Esophagus muscularis mucosa (tissue), 4 donors: ENCODE data around the gene GATA3. TPM values are rescaled to one million over a fixed set of nuclear protein-coding genes. Genes with fewer than 3 reads are reported as not detected.

Experiments used
- DNase-seq: peaks from one replicate; pipeline ENCODE4 v3.0.0-alpha.2; 2017; ENCODE audit errors: extremely low spot score
- H3K27ac ChIP-seq, 4 donors: fragments of 200-600 bp; sonication (generic); replicated peaks in 1 of 4; 1 replicate in 3 of 4; 2 replicates in 1 of 4; pipeline ENCODE4 v1.5.1; 2016 to 2019; ENCODE audit warnings: mild to moderate bottlenecking in 1 of 4
- H3K27me3 ChIP-seq, 4 donors: fragments of 200-600 bp; sonication (generic); one replicate each; pipeline versions ENCODE4 v1.5.1 to v1.6.0; 2016 to 2019
- H3K36me3 ChIP-seq, 4 donors: fragments of 200-600 bp; sonication (generic); one replicate each; pipeline ENCODE4 v1.5.1; 2016 to 2019
- H3K4me1 ChIP-seq, 4 donors: fragments of 200-600 bp; sonication (generic); one replicate each; pipeline ENCODE4 v1.5.1; 2016 to 2019
- H3K4me3 ChIP-seq, 4 donors: fragments of 200-600 bp; sonication (generic); 1 replicate in 2 of 4; 2 replicates in 2 of 4; pipeline ENCODE4 v1.5.1; 2016 to 2019; ENCODE audit warnings: mild to moderate bottlenecking in 4 of 4, moderate library complexity in 1 of 4
- H3K9me3 ChIP-seq, 4 donors: fragments of 200-600 bp; sonication (generic); 1 replicate in 3 of 4; 2 replicates in 1 of 4; pipeline ENCODE4 v1.5.1; 2016 to 2019
- EP300 ChIP-seq: sonication (generic); formaldehyde crosslinking; IDR thresholded peaks from one replicate; pipeline ENCODE4 v1.6.1; 2017; ENCODE audit warnings: antibody characterized with exemption
- POLR2A ChIP-seq: fragments of 450-650 bp; IDR thresholded peaks from one replicate; pipeline ENCODE4 v1.6.1; 2017; ENCODE audit warnings: antibody characterized with exemption, moderate library complexity, mild to moderate bottlenecking, low read depth
- POLR2AphosphoS5 ChIP-seq, 2 donors: sonication (generic); formaldehyde crosslinking; IDR thresholded peaks; one replicate each; pipeline ENCODE4 v1.6.1; 2017; ENCODE audit warnings: antibody characterized with exemption in 2 of 2
- WGBS: methylation state at CpG from one replicate; pipeline ENCODE4 v1.1.5; 2018; 5-methylcytosine and 5-hydroxymethylcytosine counted together
- intact Hi-C: fragments of 100-400 bp; cut with DNase I; formaldehyde crosslinking; loops from one replicate; pipeline ENCODE4 v1.15.1; 2023
- total RNA-seq, 4 donors: library from RNA; depleted of rRNA; stranded (reverse); fragments of >200 nt; gene quantifications; one replicate each; pipeline versions ENCODE4 v1.1.0 to v1.2.1, GENCODE V29; 2016
- TF ChIP-seq, protein P1 (sequence below), 3 experiments: fragments of 200-600 bp in 2 of 3; fragments of 450-650 bp in 1 of 3; sonication (generic) in 2 of 3; IDR thresholded peaks; one replicate each; pipeline ENCODE4 v1.5.1; 2017 to 2019; ENCODE audit warnings: antibody characterized with exemption in 3 of 3, mild to moderate bottlenecking in 2 of 3, moderate library complexity in 1 of 3

Gene GATA3
- total RNA-seq, 4 donors from 2014 or later, result 0.19 to 0.46 (median 0.33) TPM; not detected in 1

DNA sequence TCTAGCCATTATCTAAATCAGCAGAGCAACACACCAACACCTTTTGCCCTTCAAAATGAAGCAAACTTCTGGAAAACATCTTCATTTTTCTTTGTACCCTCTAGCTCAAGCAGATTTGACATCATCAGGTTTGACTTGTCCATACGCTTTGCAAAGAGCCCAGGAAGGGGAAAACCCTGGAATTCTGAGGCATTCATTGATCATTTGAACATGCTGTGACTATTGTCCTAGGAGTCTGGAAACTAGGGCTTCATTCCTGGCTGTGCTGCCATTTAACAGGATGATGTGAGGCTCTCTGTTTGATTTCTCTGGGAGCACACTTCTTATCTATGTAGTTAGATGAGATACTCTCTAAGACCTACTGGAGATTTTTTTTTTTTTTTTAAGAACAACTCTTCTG lies 23.5 kb downstream of the GATA3 start:
- 92% methylated on average over 1 of the region's 1 CpG for WGBS
- DNase-seq, result no peak
- Histone ChIP-seq H3K9me3 (no peaks in the 10 kb centered on the region), H3K4me1 (no peaks in the 10 kb centered on the region), H3K4me3 (no peak overlapping the region), H3K36me3 (no peaks in the 10 kb centered on the region), H3K27ac (no peak overlapping the region), H3K27me3 (peaks cover 0 to 56% (median 0%) of the 10 kb centered on the region in 4 donors)
- intact Hi-C loops, result no loop called here
- TF ChIP-seq EP300, result no peak
- no peak for TF ChIP-seq POLR2A

DNA sequence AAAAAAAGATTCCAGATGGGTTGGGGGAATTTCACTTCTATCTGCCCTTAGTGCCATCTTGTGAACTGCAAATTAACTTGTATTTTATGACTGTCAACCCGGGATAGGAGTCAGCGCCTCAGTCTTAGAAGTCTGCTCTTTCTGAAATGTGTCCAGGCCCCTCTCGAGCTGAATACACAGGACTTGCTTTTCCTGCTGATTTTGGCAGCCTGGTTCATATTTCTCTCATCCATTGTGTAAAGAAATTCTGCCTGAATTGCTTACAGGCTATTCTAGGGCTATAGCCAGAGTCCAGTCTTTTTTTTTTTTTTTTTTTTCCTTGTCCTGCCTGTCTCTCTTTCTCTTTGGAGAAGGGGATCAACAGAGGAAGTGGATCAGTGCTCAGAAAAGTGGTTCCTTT lies 24.6 kb downstream of the GATA3 start:
- 60% methylated on average over 3 of the region's 3 CpGs for WGBS
- no peaks in the 10 kb centered on the region for H3K9me3 ChIP-seq
- intact Hi-C loops, result no loop called here
- no peak overlapping the region for H3K27ac ChIP-seq
- no peak for DNase-seq
- peaks cover 0 to 60% (median 0%) of the 10 kb centered on the region in 4 donors for H3K27me3 ChIP-seq
- H3K4me3 ChIP-seq, result no peak overlapping the region
- no peak for TF ChIP-seq POLR2AphosphoS5 (IDR thresholded peaks at IDR 0.05)
- H3K36me3 ChIP-seq, result no peaks in the 10 kb centered on the region
- H3K4me1 ChIP-seq, result no peaks in the 10 kb centered on the region

DNA sequence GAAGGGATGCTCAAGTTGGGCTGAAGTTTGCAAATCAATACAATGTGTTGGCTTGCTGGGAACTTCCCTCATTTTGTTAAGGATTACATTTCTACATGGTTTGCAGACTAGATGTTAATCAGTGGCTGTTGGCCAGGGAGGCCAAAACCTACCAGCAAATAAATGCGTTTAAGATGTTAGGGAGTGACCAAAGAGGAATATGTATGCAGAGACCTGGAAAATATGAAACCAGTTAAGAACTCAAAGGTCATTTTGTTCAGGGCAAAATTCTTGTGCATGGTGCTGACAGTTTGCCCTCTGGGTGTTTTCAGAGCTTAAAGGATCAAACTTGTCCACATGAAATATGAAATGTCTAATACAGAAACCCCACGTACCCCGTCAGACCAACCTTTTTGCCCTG lies 30.3 kb downstream of the GATA3 start:
- Histone ChIP-seq H3K4me3 (no peak overlapping the region), H3K27me3 (peaks cover 0 to 53% (median 0%) of the 10 kb centered on the region in 4 donors), H3K36me3 (no peaks in the 10 kb centered on the region), H3K27ac (no peak overlapping the region), H3K4me1 (no peaks in the 10 kb centered on the region), H3K9me3 (no peaks in the 10 kb centered on the region)
- DNase-seq, result no peak
- intact Hi-C loops, result no loop called here
- TF ChIP-seq POLR2AphosphoS5 (IDR thresholded peaks at IDR 0.05) (no peak), EP300 (no peak), POLR2A (no peak)
- TF ChIP-seq, protein P1, sequence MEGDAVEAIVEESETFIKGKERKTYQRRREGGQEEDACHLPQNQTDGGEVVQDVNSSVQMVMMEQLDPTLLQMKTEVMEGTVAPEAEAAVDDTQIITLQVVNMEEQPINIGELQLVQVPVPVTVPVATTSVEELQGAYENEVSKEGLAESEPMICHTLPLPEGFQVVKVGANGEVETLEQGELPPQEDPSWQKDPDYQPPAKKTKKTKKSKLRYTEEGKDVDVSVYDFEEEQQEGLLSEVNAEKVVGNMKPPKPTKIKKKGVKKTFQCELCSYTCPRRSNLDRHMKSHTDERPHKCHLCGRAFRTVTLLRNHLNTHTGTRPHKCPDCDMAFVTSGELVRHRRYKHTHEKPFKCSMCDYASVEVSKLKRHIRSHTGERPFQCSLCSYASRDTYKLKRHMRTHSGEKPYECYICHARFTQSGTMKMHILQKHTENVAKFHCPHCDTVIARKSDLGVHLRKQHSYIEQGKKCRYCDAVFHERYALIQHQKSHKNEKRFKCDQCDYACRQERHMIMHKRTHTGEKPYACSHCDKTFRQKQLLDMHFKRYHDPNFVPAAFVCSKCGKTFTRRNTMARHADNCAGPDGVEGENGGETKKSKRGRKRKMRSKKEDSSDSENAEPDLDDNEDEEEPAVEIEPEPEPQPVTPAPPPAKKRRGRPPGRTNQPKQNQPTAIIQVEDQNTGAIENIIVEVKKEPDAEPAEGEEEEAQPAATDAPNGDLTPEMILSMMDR (IDR thresholded peaks at IDR 0.05), result no peak
- WGBS, result 50% methylated on average over 3 of the region's 3 CpGs

DNA sequence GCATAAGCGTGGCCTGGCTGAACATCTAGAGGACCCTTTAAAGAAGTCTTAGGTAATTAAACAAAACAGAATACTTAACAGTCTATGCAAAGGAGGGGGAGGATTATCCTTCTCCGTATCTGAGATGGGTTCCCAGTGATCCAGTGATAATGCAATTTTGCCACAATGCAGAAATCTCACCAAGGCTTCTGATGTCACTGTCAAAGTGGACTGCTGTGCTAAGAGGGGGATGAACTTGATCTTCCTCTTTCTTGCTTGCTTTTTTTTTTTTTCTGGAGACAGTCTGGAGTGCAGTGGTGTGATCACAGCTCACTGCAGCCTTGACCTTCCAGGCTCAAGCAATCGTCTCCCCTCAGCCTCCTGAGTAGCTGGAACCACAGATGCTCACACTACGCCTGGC lies 30.8 kb downstream of the GATA3 start:
- Histone ChIP-seq H3K9me3 (no peaks in the 10 kb centered on the region), H3K27ac (no peak overlapping the region), H3K4me1 (no peaks in the 10 kb centered on the region), H3K36me3 (no peaks in the 10 kb centered on the region), H3K27me3 (peaks cover 0 to 53% (median 0%) of the 10 kb centered on the region in 4 donors), H3K4me3 (no peak overlapping the region)
- 72% methylated on average over 4 of the region's 4 CpGs for WGBS
- DNase-seq, result no peak
- TF ChIP-seq POLR2AphosphoS5 (IDR thresholded peaks at IDR 0.05) (no peak), POLR2A (no peak), EP300 (no peak)
- TF ChIP-seq, protein P1 (IDR thresholded peaks at IDR 0.05), result no peak
- intact Hi-C loops, result no loop called here

DNA sequence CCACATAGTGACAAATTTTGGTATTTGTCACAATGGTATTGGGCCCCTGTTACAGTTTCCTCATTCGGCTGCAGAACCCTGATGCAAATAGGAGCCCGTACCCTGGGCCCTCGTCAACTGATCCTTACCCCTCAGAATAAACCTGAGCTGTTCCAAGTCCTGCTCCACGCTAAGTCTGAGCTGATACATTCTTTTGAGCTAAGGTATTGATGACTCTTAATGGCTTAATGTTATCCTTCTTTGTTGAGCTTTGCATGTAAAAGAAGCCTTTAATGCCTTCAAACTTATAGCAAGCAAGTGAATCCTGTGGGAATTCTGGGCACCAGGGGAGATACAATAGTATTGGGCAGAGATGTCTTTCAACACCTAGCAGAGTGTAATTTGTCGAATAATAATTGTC lies 31.8 kb downstream of the GATA3 start:
- peaks cover 0 to 43% (median 0%) of the 10 kb centered on the region in 4 donors for H3K27me3 ChIP-seq
- TF ChIP-seq, protein P1 (IDR thresholded peaks at IDR 0.05), result no peak
- TF ChIP-seq POLR2A (no peak), POLR2AphosphoS5 (IDR thresholded peaks at IDR 0.05) (no peak), EP300 (no peak)
- H3K4me1 ChIP-seq, result no peaks in the 10 kb centered on the region
- no peak overlapping the region for H3K4me3 ChIP-seq
- 89% methylated on average over 5 of the region's 5 CpGs for WGBS
- no peak for DNase-seq
- H3K27ac ChIP-seq, result no peak overlapping the region
- H3K36me3 ChIP-seq, result no peaks in the 10 kb centered on the region
- intact Hi-C loops, result no loop called here
- H3K9me3 ChIP-seq, result no peaks in the 10 kb centered on the region

DNA sequence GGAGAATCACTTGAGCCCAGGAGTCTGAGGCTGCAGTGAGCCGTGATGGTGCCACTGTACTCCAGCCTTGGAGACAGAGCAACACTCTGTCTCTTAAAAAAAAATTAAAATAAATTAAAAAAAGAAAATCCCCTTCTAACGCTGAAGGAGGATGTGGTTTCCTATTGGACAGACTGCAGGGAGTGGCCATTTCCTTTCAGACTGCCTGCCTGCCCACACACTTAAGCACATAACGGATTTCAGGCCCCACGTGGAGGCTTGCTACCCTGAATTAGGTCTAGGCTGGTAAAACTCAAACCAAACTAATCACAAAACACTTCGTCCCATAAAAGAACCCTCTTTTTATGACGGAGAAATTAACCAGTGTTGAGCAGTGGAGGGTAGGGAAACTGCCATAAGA lies 34.0 kb downstream of the GATA3 start:
- no peak for DNase-seq
- no peaks in the 10 kb centered on the region for H3K36me3 ChIP-seq
- TF ChIP-seq EP300 (no peak), POLR2A (no peak), POLR2AphosphoS5 (IDR thresholded peaks at IDR 0.05) (no peak)
- TF ChIP-seq, protein P1 (IDR thresholded peaks at IDR 0.05), result no peak
- 65% methylated on average over 6 of the region's 6 CpGs for WGBS
- H3K4me1 ChIP-seq, result no peaks in the 10 kb centered on the region
- H3K4me3 ChIP-seq, result no peak overlapping the region
- peaks cover 0 to 27% (median 0%) of the 10 kb centered on the region in 4 donors for H3K27me3 ChIP-seq
- H3K9me3 ChIP-seq, result no peaks in the 10 kb centered on the region
- no peak overlapping the region for H3K27ac ChIP-seq
- intact Hi-C loops, result no loop called here
